ENCODE data around the gene TGM1.

The TGM1 gene

DNA sequence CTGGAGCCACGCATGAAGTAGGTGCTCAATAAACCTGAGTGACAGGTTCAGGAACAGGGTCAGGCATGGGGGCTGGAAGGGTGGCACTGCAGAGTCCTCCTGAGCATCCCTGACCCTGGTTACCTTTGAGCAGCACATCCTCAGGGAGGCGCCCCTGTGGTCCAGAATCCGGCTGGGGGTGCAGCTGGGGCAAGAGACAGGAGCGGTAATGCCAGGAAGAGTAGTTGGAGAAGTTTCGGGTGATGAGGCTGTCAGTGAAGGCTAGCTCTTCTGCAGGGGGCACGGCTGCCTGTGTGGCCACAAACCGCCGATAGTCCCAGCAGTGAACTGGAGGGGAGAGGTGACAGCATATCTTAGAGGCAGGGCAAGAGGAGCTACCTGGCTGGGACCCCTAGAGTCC lies 6.4 kb upstream of the TGM1 start:
- Histone ChIP-seq H3K36me3 (ENCODE audit: insufficient read depth, low read length) (no peaks in the 10 kb centered on the region), H3F3A (ENCODE audit: low read depth) (no peaks in the 10 kb centered on the region)

DNA sequence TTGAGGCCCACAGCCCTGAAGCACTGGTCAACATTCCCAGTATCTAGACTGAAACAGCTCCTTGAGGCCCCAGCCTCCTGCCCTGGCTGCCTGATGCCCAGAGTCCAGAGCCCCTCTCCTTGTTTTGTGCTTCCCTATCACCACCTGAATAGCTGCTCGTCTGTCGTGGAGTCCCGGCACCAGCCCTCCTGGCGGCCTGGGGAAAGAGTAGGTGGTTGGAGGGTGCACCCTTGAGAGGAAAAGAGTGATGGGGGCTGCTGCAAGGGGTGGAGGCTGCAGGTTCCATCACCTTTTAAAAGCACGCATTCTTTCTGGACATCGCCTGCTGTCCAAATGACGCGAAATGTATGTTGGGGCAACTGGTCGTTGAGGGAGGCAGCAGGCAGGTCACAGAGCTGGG lies 5.2 kb upstream of the TGM1 start:
- Histone ChIP-seq H3K9me2 (replicated peaks; ENCODE audit: low read depth, low read length) (no peaks in the 10 kb centered on the region), H3K9ac (ENCODE audit: low read depth, low read length, poor library complexity, severe bottlenecking) (no peak overlapping the region), H3K36me3 (ENCODE audit: insufficient read depth, low read length) (no peaks in the 10 kb centered on the region), H3K4me2 (ENCODE audit: low read depth, low read length, poor library complexity, severe bottlenecking) (no peak overlapping the region), H3K27me3 (ENCODE audit: insufficient read depth, low read length, poor library complexity, severe bottlenecking) (no peaks in the 10 kb centered on the region), H2AFZ (ENCODE audit: low read length) (no peak overlapping the region), H3K79me2 (ENCODE audit: insufficient read depth, low read length) (peaks cover 14% of the 10 kb centered on the region; the same call in 1 of the 2 replicates), H4K20me1 (ENCODE audit: insufficient read depth, low read length, poor library complexity, severe bottlenecking) (no peaks in the 10 kb centered on the region), H3K9me3 (ENCODE audit: insufficient read depth, low read depth, low read length) (no peaks in the 10 kb centered on the region), H3K4me1 (ENCODE audit: insufficient read depth, low read length, poor library complexity, severe bottlenecking) (peaks cover 14% of the 10 kb centered on the region), H3F3A (ENCODE audit: low read depth) (no peaks in the 10 kb centered on the region), H3K4me3 (ENCODE audit: low read length, poor library complexity, severe bottlenecking) (no peak overlapping the region)
- TF ChIP-seq, protein P1, sequence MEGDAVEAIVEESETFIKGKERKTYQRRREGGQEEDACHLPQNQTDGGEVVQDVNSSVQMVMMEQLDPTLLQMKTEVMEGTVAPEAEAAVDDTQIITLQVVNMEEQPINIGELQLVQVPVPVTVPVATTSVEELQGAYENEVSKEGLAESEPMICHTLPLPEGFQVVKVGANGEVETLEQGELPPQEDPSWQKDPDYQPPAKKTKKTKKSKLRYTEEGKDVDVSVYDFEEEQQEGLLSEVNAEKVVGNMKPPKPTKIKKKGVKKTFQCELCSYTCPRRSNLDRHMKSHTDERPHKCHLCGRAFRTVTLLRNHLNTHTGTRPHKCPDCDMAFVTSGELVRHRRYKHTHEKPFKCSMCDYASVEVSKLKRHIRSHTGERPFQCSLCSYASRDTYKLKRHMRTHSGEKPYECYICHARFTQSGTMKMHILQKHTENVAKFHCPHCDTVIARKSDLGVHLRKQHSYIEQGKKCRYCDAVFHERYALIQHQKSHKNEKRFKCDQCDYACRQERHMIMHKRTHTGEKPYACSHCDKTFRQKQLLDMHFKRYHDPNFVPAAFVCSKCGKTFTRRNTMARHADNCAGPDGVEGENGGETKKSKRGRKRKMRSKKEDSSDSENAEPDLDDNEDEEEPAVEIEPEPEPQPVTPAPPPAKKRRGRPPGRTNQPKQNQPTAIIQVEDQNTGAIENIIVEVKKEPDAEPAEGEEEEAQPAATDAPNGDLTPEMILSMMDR (conservative IDR thresholded peaks at IDR 0.05; ENCODE audit: low read length), result no peak
- no peak for TF ChIP-seq EZH2phosphoT487 (IDR thresholded peaks at IDR 0.05; ENCODE audit: borderline replicate concordance)

More for the DNA sequence above, 6.4 kb upstream of the TGM1 start:
- TF ChIP-seq EZH2phosphoT487 (IDR thresholded peaks at IDR 0.05; ENCODE audit: borderline replicate concordance), result no peak
- TF ChIP-seq, protein P1 (conservative IDR thresholded peaks at IDR 0.05; ENCODE audit: low read length), result no peak
- no peak overlapping the region for H3K4me2 ChIP-seq (ENCODE audit: low read depth, low read length, poor library complexity, severe bottlenecking)
- no peaks in the 10 kb centered on the region for H3K9me3 ChIP-seq (ENCODE audit: insufficient read depth, low read depth, low read length)
- H3K27me3 ChIP-seq (ENCODE audit: insufficient read depth, low read length, poor library complexity, severe bottlenecking), result no peaks in the 10 kb centered on the region
- H3K9me2 ChIP-seq (replicated peaks; ENCODE audit: low read depth, low read length), result no peaks in the 10 kb centered on the region
- H3K4me1 ChIP-seq (ENCODE audit: insufficient read depth, low read length, poor library complexity, severe bottlenecking), result peaks cover 14% of the 10 kb centered on the region
- H3K4me3 ChIP-seq (ENCODE audit: low read length, poor library complexity, severe bottlenecking), result no peak overlapping the region
- H4K20me1 ChIP-seq (ENCODE audit: insufficient read depth, low read length, poor library complexity, severe bottlenecking), result no peaks in the 10 kb centered on the region
- H3K9ac ChIP-seq (ENCODE audit: low read depth, low read length, poor library complexity, severe bottlenecking), result no peak overlapping the region
- H2AFZ ChIP-seq (ENCODE audit: low read length), result no peak overlapping the region
- H3K79me2 ChIP-seq (ENCODE audit: insufficient read depth, low read length), result peaks cover 14% of the 10 kb centered on the region; the same call in 1 of the 2 replicates

DNA sequence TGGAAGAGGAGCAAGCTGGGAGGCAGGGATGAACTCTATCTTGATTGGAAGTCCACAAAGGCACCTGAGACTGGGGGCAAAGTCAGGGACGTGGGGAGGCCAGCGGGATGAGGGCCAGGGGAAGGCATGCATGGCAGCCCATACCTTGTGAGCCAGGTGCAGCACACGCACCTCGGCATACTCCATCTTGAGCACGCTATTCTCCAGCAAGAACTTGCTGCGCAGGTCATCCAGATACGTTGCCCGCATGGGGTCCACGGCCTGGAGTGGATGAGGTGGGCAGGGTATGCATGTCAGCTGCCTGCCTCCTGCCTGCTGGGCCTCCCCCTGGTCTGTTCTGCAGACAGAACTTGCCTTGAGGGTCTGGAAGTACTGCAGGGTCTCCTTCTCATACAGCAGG lies 4.5 kb upstream of the TGM1 start:
- Histone ChIP-seq H3K9me2 (replicated peaks; ENCODE audit: low read depth, low read length) (no peaks in the 10 kb centered on the region), H3F3A (ENCODE audit: low read depth) (no peaks in the 10 kb centered on the region), H4K20me1 (ENCODE audit: insufficient read depth, low read length, poor library complexity, severe bottlenecking) (no peaks in the 10 kb centered on the region), H3K4me2 (ENCODE audit: low read depth, low read length, poor library complexity, severe bottlenecking) (no peak overlapping the region), H3K36me3 (ENCODE audit: insufficient read depth, low read length) (no peaks in the 10 kb centered on the region), H3K27me3 (ENCODE audit: insufficient read depth, low read length, poor library complexity, severe bottlenecking) (no peaks in the 10 kb centered on the region), H3K4me3 (ENCODE audit: low read length, poor library complexity, severe bottlenecking) (no peak overlapping the region), H2AFZ (ENCODE audit: low read length) (no peak overlapping the region), H3K79me2 (ENCODE audit: insufficient read depth, low read length) (peaks cover 13% of the 10 kb centered on the region; the same call in 1 of the 2 replicates), H3K9ac (ENCODE audit: low read depth, low read length, poor library complexity, severe bottlenecking) (no peak overlapping the region), H3K4me1 (ENCODE audit: insufficient read depth, low read length, poor library complexity, severe bottlenecking) (peaks cover 14% of the 10 kb centered on the region), H3K9me3 (ENCODE audit: insufficient read depth, low read depth, low read length) (no peaks in the 10 kb centered on the region)
- TF ChIP-seq EZH2phosphoT487 (IDR thresholded peaks at IDR 0.05; ENCODE audit: borderline replicate concordance), result no peak
- TF ChIP-seq, protein P1 (conservative IDR thresholded peaks at IDR 0.05; ENCODE audit: low read length), result no peak

Data from Loucy (cell line).